ENCODE results near the gene GBP1.

DNA sequence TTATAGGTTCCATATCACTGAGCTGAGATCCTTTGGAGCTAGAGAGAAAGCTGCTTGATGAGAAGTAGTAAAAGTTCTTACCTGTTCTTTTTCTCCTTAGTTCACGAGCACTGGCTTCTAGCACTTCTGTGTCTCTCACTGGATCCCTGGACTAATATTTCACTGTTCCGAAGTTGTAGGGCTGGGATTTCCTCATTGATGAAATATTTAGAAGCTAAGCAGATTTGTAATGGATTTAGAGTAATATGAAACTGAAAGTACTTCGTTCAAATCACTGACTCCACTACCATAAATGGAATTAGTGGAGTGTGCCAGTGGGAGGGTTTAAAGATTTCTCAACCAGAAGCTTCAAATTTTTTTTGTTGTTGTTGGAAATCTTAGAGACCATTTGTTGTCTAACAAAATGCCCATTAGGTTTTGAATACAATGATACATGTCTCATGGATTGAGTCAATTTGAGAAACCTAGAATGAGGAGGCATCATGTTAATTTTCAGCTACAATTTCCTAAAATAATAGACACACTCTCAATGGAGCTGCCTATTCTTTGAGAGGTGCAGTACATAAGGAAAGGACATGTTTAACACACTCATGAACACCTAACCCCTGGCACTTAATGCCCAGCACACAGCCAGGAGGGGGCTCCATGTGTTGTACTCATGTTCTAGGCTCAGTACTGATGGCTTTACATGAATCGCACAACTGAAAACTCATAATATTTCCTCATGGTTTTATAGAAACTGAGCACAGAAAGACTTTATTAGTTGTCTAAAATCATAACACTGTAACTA lies at the start of gene GBP1:
- TF ChIP-seq SP4 (IDR thresholded peaks at IDR 0.05; ENCODE audit: low read length) (no peak), POLR2A (IDR thresholded peaks at IDR 0.05; ENCODE audit: control extremely low read depth in 1 of 2, low read depth in 2 of 2, low read length in 2 of 2) (no peak), POLR2AphosphoS5 (IDR thresholded peaks at IDR 0.05; ENCODE audit: low read depth, low read length) (no peak), TAF1 (IDR thresholded peaks at IDR 0.05; ENCODE audit: low read depth, low read length) (no peak), RNF2 (IDR thresholded peaks at IDR 0.05; ENCODE audit: borderline replicate concordance, low read depth, low read length, missing control alignments, poor library complexity, severe bottlenecking) (no peak), SIN3A (conservative IDR thresholded peaks at IDR 0.05 in 1 of 2, IDR thresholded peaks at IDR 0.05 in 1 of 2; ENCODE audit: low read depth in 1 of 2, low read length in 2 of 2) (no peak), JUND (IDR thresholded peaks at IDR 0.05; ENCODE audit: low read length) (no peak)
- TF ChIP-seq, protein P1, sequence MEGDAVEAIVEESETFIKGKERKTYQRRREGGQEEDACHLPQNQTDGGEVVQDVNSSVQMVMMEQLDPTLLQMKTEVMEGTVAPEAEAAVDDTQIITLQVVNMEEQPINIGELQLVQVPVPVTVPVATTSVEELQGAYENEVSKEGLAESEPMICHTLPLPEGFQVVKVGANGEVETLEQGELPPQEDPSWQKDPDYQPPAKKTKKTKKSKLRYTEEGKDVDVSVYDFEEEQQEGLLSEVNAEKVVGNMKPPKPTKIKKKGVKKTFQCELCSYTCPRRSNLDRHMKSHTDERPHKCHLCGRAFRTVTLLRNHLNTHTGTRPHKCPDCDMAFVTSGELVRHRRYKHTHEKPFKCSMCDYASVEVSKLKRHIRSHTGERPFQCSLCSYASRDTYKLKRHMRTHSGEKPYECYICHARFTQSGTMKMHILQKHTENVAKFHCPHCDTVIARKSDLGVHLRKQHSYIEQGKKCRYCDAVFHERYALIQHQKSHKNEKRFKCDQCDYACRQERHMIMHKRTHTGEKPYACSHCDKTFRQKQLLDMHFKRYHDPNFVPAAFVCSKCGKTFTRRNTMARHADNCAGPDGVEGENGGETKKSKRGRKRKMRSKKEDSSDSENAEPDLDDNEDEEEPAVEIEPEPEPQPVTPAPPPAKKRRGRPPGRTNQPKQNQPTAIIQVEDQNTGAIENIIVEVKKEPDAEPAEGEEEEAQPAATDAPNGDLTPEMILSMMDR (IDR thresholded peaks at IDR 0.05; ENCODE audit: control extremely low read depth in 1 of 3, insufficient read depth in 1 of 3, low read depth in 1 of 3, low read length in 3 of 3), result no peak
- TF ChIP-seq, protein P2, sequence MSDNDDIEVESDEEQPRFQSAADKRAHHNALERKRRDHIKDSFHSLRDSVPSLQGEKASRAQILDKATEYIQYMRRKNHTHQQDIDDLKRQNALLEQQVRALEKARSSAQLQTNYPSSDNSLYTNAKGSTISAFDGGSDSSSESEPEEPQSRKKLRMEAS (IDR thresholded peaks at IDR 0.05), result no peak
